PFSK-1 (cell line): ENCODE data around the gene ATP7B.

Experiments
- POLR2AphosphoS5 ChIP-seq: IDR thresholded peaks from 2 replicates; pipeline ENCODE4 v1.6.1; 2012; ENCODE audit warnings: low read depth, mild to moderate bottlenecking, control low read depth, low read length, moderate library complexity
- REST ChIP-seq, 2 experiments: IDR thresholded peaks; 2 replicates each; pipeline versions ENCODE4 v1.6.1 to v1.8.0; 2011 to 2012; ENCODE audit warnings: low read depth in 2 of 2, low read length in 2 of 2, control low read depth in 1 of 2, inconsistent platforms in 1 of 2, mild to moderate bottlenecking in 1 of 2, moderate library complexity in 1 of 2; ENCODE audit not compliant: insufficient read depth in 1 of 2

DNA sequence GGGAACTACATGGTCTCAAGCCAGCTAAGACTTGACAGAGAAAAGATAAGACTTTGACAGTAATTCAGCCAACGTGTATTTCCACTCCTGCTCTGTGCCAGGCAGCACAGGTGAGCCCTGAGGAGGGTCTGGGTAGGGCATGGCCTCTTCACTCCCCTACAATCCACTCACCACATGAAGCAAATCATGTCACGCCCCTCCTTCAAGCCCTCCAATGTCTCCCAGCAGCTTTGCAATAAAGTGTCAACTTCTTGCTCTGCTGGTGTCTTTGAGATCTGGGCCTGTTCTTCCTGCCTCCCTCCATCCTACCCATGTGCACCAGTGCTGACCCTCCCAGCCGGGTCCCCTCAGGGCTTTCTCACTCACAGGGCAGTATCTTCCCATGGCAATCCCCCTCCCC lies 91.0 kb downstream of the ATP7B start:
- TF ChIP-seq POLR2AphosphoS5 (no peak), REST (IDR thresholded peaks at IDR 0.05; ENCODE audit: insufficient read depth in 1 of 2, low read depth in 2 of 2, low read length in 2 of 2) (no peak)
